Skin of body (tissue), 2 donors: ENCODE measurements around the gene FABP7. TPM values are rescaled to one million over a fixed set of nuclear protein-coding genes. Genes with fewer than 3 reads are reported as not detected.

ENCODE experiments used
- DNase-seq: peaks from one replicate; lab custom pipeline; 2025; lab: John Stamatoyannopoulos, UW
- total RNA-seq: library from RNA; depleted of rRNA; stranded (reverse); fragments of >200 nt; gene quantifications from one replicate; pipeline ENCODE4 v1.2.3, GENCODE V29; 2014

Gene FABP7
- total RNA-seq, 1 donor from 2014 or later: 31.6 TPM

GRCh38 chr6:122758927-122759334, 20.6 kb upstream of the FABP7 start:
- no peak for DNase-seq

DNA sequence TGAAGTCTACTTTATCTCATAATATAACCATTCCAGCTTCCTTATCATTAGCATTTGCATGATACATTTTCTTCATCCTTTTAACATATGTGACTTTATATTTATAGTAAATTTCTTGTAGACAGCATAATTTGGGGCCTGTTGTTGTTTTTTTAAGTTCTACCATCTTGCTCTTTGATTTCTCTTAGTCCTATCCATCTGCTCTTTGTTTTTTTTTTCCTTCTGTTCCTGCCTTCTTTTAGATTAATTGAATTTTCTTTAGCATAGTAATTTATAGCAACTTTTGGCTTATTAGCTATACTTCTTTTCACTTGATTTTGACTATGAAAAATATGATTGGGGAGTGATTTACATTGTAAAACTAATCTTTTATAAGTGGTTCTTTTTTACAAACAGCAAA, 19.2 kb upstream of the FABP7 start:
- no peak for DNase-seq

DNA sequence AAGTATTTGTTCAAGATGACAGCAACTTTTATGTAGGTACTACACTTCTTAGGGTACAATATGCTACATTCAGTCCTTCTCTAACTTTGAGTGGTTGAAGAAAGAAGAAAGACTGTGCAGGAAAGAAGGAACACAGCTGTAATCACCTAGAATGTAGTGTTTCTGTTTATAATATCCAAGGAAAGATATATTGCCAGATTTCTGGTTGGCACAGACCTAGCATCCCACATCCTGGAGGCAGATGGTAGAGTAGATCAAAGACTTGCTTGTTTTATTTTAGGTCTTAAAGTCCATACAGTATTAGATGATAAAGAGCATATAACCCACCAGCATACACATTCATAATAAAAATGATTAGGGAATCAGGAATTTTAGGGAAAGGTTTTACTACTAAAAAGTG, 13.3 kb upstream of the FABP7 start:
- no peak for DNase-seq

GRCh38 chr6:122770835-122771601, 8.5 kb upstream of the FABP7 start:
- DNase-seq: no peak

DNA sequence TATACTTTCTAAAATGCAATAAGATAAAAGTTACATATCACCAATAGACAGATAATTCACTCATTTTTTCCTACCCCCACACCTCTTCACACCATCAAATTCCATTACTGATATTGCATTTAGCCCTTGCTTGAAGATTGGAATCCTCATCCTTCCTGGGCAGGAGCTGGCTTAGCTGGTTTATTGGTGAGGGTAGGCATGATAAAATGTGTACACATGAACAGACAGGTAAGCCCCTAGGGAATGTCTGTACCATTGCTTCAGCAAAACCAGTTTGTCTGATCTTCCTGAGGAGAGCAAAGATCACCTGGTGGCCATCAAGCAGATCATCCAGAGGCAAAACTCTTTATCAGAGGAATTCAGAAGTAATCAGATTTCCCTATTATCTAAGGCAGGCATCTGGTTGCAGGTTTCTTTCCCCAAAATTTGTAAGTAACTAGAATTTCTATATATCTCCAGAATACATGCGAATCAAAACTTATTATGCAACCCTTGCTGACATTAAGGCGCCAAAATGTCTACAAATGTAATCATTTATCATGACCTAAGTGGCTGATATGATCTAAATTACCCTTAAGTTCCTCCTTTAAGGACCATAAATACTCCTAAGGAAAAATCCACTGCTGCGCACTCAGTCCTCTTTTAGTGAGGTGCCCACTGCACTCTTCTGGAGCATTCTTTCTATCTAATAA, 6.6 kb upstream of the FABP7 start:
- DNase-seq: peak; percentile 21

- no peak for DNase-seq
Measured at GRCh38 chr6:122775975-122776374, 3.5 kb upstream of the FABP7 start.

DNA sequence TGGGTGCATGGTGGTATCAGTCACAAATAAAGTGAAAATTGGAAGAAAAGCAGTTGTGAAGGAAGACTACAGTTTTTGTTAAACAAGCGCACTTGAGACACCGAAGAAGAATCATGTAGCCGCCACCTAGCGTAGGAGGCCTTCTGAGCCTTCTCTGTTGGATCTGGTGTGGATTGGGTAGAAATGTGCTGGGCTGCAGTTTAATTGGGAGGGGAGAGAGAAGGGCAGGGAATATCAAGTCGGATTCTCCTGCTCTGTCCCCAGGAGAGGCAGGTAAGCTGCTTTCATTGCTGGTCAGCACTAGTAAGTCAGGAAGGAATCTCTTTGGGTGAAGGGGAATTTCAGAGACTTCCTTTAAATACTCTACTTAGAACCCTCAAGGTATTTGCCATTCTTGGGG, 1.2 kb upstream of the FABP7 start:
- no peak for DNase-seq

DNA sequence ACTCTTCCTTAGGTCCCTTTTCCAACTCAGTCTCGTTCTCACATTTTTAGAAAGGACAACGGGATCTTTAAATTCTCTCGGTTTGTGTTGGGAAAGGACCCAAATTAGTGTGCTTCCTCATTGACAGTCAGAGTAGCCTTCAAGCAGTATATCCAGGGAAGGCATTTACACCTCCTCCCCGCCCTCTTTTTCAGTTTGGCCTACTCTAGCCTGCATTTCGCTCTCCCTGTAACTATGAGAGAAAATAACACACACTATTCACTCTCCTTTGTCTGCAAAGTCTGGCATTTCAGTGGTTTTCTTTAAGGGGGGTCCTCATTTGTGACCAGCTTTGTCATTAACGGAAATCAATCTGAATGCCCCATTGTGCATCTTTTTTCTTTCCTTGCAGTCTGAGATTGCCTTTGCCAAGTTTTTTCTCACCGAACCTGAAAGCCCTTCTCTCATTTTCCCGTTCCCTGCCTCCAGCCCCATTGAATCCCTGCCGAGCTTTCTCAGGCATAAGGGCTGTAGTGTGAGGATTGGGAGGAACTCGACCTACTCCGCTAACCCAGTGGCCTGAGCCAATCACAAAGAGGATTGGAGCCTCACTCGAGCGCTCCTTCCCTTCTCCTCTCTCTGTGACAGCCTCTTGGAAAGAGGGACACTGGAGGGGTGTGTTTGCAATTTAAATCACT, 393 bp upstream of the FABP7 start:
- DNase-seq: no peak

DNA sequence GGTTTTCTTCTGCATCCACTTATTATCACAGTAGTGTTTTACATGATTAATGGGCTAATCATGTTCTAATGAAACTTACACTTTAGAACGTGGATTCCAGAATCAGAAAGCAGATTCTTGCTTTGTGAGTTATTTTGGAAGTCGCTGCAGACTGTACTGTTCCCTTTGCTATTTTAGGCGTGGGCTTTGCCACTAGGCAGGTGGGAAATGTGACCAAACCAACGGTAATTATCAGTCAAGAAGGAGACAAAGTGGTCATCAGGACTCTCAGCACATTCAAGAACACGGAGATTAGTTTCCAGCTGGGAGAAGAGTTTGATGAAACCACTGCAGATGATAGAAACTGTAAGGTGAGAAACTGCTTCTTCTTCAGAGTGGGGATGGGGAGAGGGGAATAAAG, 598 bp downstream of the FABP7 start:
- no peak for DNase-seq

- DNase-seq: no peak
Measured at GRCh38 chr6:122781716-122782115, 2.2 kb downstream of the FABP7 start.

- no peak for DNase-seq
Measured at GRCh38 chr6:122783401-122783800, 3.9 kb downstream of the FABP7 start.

DNA sequence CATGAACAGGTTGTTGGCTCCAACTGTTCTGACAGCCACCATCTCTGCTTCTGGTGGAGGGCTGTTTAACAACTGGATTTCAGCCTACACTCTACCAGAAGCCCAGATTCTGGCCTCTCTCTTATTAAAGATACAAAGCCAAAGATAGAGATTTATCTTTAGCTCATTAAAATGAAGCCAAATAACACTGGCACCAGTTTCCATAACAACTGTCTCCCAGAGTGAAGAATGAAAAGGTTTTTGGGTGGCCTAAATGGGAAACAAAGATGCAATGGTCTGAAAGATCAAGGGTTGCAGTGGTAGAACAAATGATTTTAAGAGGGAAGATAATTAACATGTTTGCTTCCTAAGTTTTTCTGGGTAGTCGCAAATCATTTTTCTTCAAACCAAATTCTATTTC, 6.4 kb downstream of the FABP7 start:
- no peak for DNase-seq

DNA sequence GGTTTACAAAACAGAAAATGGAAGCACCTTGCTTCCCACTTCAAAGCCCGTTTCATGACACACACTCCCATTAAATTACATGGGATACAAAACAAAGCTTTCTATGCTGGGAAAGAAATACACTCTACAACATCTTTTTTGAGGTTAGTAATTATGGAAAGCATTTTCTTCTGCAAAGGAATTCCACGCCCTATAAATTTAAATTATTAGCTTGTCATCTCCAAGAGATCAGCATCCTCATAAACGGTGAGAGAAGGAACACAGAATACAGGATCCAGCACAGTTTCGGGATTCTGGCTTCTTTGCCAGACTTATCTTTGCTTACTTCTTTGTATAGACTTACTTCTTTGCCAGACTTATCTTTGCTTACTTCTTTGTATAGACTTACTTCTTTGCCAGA, 8.2 kb downstream of the FABP7 start:
- DNase-seq: peak; percentile 35

DNA sequence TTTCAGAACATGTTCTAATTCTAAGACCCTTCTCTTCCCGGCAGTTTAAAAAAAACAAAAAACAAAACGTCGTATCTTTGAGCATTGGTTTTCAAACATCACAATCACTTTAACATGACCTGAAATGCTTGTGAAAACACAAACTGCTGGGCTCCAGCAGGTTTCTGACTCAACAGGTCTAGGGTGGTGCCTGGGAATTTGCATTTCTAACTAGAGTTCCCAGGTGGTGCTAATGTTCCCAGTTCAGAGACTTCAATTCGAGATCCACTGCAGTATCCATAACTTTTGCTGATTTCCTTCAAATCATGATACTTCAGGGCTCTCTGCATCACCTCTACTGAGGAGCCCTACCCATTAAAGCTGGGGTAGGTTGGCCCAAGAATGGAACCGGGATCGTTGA, 8.7 kb downstream of the FABP7 start:
- no peak for DNase-seq

DNA sequence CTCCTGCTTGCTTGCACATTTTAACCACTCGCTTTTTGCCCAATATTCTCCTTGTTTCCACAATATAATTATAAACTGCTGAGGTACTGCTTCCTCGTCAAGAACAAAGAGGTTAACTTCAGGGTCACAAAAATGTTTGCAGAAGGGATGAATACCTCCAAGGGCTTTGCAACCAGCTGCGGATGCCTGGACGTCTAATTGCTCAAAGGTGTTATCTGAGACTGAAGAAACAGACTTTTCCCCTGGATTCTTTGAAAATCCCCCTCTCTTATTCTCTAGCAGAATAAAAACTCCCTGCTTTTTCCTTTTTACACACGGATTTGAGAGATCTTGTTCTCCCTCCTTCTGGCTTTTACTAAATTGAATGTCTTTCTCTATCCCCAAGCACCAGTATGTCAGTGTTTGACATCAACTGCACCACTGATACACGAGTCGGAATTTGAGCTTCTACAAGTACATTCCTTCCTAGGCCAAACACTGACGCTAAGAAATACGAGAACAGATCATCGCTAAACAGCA, 9.2 kb downstream of the FABP7 start:
- peak; percentile 81 for DNase-seq

DNA sequence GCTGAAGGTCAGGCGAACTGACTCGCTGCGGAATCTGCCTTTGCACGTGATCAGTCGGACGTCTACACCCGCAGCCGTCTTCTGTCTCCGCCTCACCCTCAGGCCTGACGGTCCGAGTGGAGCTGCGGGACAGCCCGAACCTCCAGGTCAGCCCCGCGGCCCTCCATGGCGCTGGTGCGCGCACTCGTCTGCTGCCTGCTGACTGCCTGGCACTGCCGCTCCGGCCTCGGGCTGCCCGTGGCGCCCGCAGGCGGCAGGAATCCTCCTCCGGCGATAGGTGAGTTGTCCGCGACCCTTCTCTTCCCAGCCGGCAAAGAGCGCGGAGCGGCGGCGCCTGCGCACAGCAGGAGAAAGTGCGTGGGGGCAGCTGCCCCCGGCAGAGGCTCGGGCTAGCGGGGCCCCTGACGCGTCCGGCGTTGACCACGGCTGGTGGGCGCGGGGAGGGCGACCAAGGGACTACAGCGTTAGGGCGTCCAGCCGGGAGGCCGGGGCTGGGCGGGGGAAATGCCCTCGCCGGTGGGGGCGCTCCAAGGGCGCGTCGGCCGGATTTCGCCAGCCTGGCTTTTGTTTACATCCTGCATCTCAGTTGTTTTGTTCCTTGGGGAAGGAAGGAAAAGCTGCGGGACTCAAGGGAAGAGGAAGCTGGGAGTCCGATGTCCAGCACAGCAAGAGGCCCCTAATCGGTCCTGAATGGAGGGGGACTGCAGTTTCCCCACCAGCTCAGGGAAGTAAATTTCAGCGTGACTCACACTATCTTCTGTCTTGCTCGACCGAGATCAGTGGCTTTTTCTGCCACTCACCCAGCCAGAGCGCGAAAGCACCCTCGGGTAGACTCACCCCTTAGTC, 9.9 kb downstream of the FABP7 start, which contains the start of gene SMPDL3A:
Gene SMPDL3A, plus strand, starts transcription at position 77 of the 846 bp plus-strand sequence. Its CDS starts 89 bp downstream, at position 166.
- DNase-seq: no peak

DNA sequence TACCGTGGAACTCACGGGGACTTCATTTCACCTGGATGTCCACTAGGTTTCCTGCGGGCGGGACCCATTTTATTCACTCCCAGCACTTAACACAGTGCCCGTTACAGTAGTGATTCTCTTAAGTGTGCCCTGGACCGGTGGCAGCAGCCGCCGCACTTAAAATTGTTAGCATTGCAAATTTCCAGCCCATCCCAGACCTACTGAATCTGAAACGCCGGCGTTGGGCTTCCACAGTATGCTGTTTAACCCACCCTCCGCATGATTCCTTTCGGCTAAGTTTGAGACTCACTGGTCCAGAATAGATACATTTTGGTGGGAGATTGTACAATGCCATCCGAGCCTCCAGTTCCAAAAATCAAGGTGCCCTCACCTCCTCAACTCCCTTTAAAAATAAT, 10.5 kb downstream of the FABP7 start:
- DNase-seq: no peak

GRCh38 chr6:122790423-122791309, 11.2 kb downstream of the FABP7 start:
- DNase-seq: no peak

GRCh38 chr6:122791310-122791679, 11.8 kb downstream of the FABP7 start:
- DNase-seq: peak; percentile 31

DNA sequence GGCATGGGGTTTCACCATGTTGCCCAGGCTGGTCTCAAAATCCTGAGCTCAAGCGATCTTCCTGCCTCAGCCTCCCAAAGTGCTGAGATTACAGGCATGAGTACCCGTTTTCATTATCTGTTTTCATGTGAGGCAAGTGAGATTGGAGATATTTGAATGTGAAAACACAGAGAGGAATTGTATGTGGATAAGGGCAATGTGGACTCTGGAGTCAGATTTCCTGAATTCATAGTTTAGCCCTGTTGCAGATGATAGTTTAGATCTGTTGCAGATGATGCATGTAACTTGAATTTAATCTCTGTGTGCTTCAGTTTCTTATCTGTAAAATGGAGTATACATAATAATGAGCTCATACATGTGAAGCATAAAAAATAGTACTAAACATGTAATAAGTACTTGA, 13.2 kb downstream of the FABP7 start:
- no peak for DNase-seq
